GM12874 (cell line): ENCODE measurements around the gene ZMAT5.

Source experiments
- CTCF ChIP-seq: IDR thresholded peaks from 2 replicates; pipeline ENCODE4 v1.5.1; 2011; ENCODE audit warnings: low read depth, mild to moderate bottlenecking, control low read depth, low read length, moderate library complexity; ENCODE audit not compliant: insufficient read depth

Gene ZMAT5

DNA sequence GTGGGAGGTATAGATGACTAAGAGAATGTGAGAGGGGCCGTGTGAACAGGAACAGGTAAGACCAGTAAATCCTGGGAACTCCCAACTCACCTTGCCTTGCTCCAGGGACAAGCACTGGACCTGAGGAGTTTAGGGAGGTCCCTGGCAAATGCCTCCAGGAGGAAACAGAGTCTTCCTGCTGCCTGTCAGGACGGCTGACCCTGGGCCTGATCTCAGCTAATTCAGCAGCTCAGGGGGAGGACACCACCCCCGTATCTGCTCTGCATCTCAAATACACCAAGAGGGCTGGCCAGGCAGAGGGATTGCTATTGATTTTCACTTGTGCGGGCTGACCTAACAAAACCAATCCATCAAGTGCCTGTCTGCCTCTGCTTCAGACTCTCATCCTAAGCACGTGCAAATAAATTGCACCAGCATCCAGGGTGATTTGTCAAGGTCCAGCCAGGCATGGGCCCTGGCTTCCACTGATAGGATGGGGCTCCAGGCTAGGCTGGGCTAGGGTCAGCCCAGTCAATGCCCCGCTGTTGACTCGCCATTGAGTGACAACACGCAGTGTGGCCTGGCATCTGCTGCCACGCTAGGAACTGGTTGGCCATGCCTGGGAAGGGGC, 20.7 kb upstream of the ZMAT5 start:
- TF ChIP-seq CTCF = no peak

DNA sequence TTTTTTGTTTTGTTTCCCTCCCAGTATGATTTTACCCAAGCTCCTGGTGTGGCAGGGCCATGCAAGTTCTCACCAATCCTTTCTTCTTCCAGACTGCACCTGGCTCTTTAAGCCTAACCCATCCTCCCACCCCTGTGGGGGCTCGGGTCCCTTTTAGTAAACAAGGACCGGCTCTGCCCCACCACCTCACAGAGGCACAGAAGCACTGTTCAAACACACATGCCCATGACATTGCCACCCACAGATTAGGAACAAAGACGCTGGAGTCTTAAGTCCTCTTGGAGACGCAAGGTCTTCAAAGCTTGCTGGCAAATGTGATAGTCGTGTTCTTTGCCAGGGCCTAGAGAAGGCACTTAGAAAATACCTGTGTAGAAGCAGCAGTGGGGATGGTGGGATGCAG, 19.2 kb upstream of the ZMAT5 start:
- TF ChIP-seq CTCF = no peak

GRCh38 chr22:29784451-29785361, 17.9 kb upstream of the ZMAT5 start:
- no peak for TF ChIP-seq CTCF

DNA sequence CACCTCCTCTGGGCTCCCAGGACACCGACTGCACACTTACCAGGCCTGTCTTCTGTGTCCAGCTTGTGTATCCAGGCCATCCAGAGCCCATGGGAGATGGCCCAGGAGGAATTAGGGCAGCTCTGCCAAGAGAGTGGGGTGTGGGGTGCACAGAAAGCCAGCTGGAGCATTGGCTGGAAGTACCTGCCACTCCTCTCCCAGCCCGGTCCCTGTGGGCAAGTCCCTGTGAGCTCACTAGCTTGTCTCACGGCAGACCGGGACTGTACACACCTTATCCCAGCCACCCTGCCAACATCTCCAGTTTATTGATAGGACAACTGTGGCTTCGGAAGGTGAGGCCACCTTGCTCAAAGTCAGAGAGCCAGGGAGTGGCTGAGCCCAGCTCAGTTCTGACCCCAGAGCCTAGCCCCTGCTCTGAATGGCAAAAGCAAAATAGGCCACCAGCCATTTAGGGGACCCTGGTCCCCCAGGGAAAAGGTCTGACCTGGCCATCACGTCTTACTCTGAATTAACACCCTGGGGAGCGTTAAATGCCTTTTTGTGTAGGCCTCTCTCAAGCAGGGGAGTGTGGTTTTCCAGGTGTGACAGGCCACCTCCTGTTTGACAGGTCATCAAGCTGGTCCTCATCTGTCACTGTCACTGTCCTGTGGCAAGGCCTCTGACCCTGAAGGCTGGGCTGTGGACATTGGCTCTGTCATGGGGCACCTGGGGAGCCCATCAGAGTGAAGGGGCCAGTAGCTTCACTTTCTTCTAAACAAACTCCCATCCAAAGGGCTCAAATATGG, 15.4 kb upstream of the ZMAT5 start:
- no peak for TF ChIP-seq CTCF

DNA sequence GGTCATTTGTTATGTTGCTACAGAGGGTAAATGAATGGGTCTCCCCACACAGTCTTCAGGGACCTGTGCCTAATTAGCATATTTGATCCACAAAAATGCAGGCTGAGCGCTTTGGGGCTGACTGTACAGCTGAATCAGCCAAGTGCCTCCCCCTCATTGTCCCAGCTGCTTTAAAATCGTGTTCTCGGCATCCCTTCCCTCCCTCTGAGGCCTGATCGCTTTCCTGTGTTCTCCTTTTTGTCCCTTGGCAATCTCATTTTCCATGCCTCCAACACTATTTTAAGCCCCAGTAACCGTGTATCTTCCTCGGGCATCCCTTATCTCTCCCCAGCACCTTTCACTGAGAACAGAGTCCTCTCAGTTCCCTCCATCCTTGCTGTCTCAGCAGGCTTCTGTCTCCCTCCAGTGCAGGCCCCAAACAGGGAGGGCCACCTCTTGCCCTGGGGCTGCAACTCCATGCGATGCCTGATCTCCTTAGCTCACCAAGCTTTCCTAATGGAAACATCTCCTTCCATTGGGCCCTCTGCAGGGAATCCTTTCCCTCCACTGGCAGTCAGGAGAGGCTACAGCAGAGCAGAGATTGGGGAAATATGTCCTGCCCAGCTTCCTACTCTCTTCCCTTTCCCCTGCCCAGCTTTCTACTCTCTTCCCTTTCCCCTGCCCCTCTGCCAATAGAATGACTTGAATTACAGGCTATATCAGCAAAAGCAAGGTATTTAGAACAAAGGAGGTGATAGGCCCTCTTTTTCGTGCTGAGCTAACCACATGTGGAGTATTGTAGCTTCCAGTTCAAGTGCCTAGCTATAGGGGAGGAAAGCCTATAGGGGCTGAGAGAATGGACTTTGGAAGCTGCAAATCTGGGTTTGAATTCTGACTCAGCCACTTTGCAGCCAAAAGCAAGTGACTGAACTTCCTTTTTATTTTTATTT, 14.2 kb upstream of the ZMAT5 start:
- no peak for TF ChIP-seq CTCF

- TF ChIP-seq CTCF = no peak
Observed at GRCh38 chr22:29780220-29780619, 13.4 kb upstream of the ZMAT5 start.
